ENCODE data around the gene MBOAT1. TPM values are rescaled to one million over a fixed set of nuclear protein-coding genes. Genes with fewer than 3 reads are reported as not detected.

The MBOAT1 gene
- total and polyA plus RNA-seq, 10 donors = 1.0 to 14.9 (median 11.8) TPM

GRCh38 chr6:20227350-20227749, 15.1 kb upstream of the MBOAT1 start:
- Histone ChIP-seq H3K27me3 (replicated peaks in 1 of 7) (no peaks in the 10 kb centered on the region), H3K4me1 (no peaks in the 10 kb centered on the region), H3K27ac (no peak overlapping the region), H3K9me3 (no peaks in the 10 kb centered on the region), H3K4me3 (no peak overlapping the region), H3K36me3 (no peaks in the 10 kb centered on the region)
- 74 to 91% (median 82%) methylated on average over 2 of the region's 2 CpGs for WGBS, 5 donors
- DNase-seq = no peak
- intact Hi-C loops (cut with DNase I; ENCODE audit: low total_unique reads) = no loop called here
- TF ChIP-seq POLR2A (IDR thresholded peaks at IDR 0.05) = no peak
- TF ChIP-seq POLR2AphosphoS5 (IDR thresholded peaks at IDR 0.05) = no peak
- TF ChIP-seq, protein P1, sequence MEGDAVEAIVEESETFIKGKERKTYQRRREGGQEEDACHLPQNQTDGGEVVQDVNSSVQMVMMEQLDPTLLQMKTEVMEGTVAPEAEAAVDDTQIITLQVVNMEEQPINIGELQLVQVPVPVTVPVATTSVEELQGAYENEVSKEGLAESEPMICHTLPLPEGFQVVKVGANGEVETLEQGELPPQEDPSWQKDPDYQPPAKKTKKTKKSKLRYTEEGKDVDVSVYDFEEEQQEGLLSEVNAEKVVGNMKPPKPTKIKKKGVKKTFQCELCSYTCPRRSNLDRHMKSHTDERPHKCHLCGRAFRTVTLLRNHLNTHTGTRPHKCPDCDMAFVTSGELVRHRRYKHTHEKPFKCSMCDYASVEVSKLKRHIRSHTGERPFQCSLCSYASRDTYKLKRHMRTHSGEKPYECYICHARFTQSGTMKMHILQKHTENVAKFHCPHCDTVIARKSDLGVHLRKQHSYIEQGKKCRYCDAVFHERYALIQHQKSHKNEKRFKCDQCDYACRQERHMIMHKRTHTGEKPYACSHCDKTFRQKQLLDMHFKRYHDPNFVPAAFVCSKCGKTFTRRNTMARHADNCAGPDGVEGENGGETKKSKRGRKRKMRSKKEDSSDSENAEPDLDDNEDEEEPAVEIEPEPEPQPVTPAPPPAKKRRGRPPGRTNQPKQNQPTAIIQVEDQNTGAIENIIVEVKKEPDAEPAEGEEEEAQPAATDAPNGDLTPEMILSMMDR (IDR thresholded peaks at IDR 0.05 in 8 of 11, conservative IDR thresholded peaks at IDR 0.05 in 3 of 11) = no peak

GRCh38 chr6:20223141-20223540, 10.9 kb upstream of the MBOAT1 start:
- Histone ChIP-seq H3K9me3 (no peaks in the 10 kb centered on the region), H3K27ac (no peak overlapping the region), H3K27me3 (replicated peaks in 1 of 7) (no peaks in the 10 kb centered on the region), H3K4me1 (no peaks in the 10 kb centered on the region), H3K36me3 (no peaks in the 10 kb centered on the region), H3K4me3 (no peak overlapping the region)
- TF ChIP-seq, protein P1 (IDR thresholded peaks at IDR 0.05 in 8 of 11, conservative IDR thresholded peaks at IDR 0.05 in 3 of 11) = no peak
- TF ChIP-seq POLR2AphosphoS5 (IDR thresholded peaks at IDR 0.05) (no peak), POLR2A (IDR thresholded peaks at IDR 0.05) (no peak)
- intact Hi-C loops (cut with DNase I; ENCODE audit: low total_unique reads) = no loop called here
- no peak for DNase-seq
- 77 to 95% (median 90%) methylated on average over 1 of the region's 1 CpG for WGBS, 5 donors

DNA sequence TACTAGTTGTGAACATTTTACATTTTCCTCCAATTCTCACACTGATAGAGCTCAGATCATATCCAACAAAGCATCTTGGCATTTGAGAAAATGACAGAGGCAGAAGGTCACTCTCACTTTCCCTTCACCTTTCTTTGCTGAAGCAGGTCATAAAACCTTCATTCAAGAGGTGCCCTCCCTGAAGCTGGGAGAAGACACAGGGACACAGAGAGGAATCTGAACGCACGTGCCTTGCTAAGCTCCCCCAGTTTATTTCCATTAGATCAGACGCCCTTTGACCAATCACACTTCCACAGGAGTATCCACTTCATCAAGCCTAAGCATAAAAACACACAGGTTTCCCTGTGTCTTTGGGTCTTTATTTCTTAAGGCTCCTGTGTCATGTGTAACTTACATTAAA, 9.2 kb upstream of the MBOAT1 start:
- 72 to 90% (median 85%) methylated on average over 3 of the region's 3 CpGs for WGBS, 5 donors
- Histone ChIP-seq H3K36me3 (no peaks in the 10 kb centered on the region), H3K4me1 (peaks cover 0 to 4% (median 0%) of the 10 kb centered on the region in 6 donors), H3K27me3 (replicated peaks in 1 of 7) (no peaks in the 10 kb centered on the region), H3K27ac (no peak overlapping the region), H3K4me3 (no peak overlapping the region), H3K9me3 (no peaks in the 10 kb centered on the region)
- no peak for DNase-seq
- intact Hi-C loops (cut with DNase I; ENCODE audit: low total_unique reads) = no loop called here
- TF ChIP-seq POLR2A (IDR thresholded peaks at IDR 0.05) (no peak), POLR2AphosphoS5 (IDR thresholded peaks at IDR 0.05) (no peak)
- TF ChIP-seq, protein P1 (IDR thresholded peaks at IDR 0.05 in 8 of 11, conservative IDR thresholded peaks at IDR 0.05 in 3 of 11) = no peak

DNA sequence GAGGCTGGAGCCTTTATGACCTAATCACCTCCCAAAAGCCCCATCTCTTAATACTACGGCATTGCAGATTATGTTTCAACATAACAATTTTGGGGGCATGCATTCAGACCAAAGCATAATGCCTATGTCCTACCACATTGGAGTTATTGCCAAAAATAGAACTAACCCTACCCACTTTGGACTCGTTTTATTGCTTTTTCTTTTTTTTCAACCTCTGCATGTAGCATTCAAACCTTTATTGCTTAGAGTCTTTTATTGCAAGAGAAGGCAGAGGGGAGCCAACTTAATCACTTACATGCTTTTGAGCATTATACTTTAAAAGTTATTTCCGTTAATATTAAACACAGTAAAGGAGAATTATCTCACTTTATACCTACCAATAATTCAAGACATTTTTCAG, 8.1 kb upstream of the MBOAT1 start:
- TF ChIP-seq POLR2AphosphoS5 (IDR thresholded peaks at IDR 0.05) = no peak
- TF ChIP-seq, protein P1 (IDR thresholded peaks at IDR 0.05 in 8 of 11, conservative IDR thresholded peaks at IDR 0.05 in 3 of 11) = no peak
- TF ChIP-seq POLR2A (IDR thresholded peaks at IDR 0.05) = no peak
- intact Hi-C loops (cut with DNase I; ENCODE audit: low total_unique reads) = no loop called here

More for the DNA sequence above, 8.1 kb upstream of the MBOAT1 start:
- peaks cover 0 to 4% (median 0%) of the 10 kb centered on the region in 6 donors for H3K4me1 ChIP-seq
- H3K4me3 ChIP-seq = no peak overlapping the region
- no peaks in the 10 kb centered on the region for H3K9me3 ChIP-seq
- no peaks in the 10 kb centered on the region for H3K27me3 ChIP-seq (replicated peaks in 1 of 7)
- DNase-seq = no peak
- H3K36me3 ChIP-seq = no peaks in the 10 kb centered on the region
- WGBS, 5 donors = 76 to 93% (median 91%) methylated on average over 3 of the region's 3 CpGs
- H3K27ac ChIP-seq = no peak overlapping the region
